CD4-positive, alpha-beta T cell (primary cell): ENCODE data around the gene HIVEP3. TPM values are rescaled to one million over a fixed set of nuclear protein-coding genes. Genes with fewer than 3 reads are reported as not detected.

ENCODE experiments used
- ATAC-seq: fragments of 200-7000 bp; cut with Tn5 transposase; one replicate; pipeline ENCODE4 v1.10.0; 2022; ENCODE audit warnings: mild to moderate bottlenecking; ENCODE audit not compliant: poor library complexity
- CTCF ChIA-PET: fragments of 350-600 bp; sonication (Branson Sonifier 250); formaldehyde crosslinking; loops from one replicate; lab custom pipeline; 2021; ENCODE audit warnings: antibody characterized with exemption, inconsistent platforms; lab: Charles Lee
- POLR2A ChIA-PET: fragments of 350-600 bp; sonication (Branson Sonifier 250); formaldehyde crosslinking; loops from one replicate; lab custom pipeline; 2021; ENCODE audit warnings: antibody characterized with exemption, inconsistent platforms; lab: Charles Lee
- DNase-seq, 14 experiments: peaks; one replicate each; pipeline ENCODE4 v3.0.0-alpha.2; 2013 to 2020; ENCODE audit warnings: mixed read lengths in 2 of 14
- H3K27ac ChIP-seq, 2 donors: one replicate each; pipeline versions ENCODE4 v1.5.1 to v1.7.0; 2013; ENCODE audit warnings: low read length in 2 of 2, low read depth in 1 of 2, mild to moderate bottlenecking in 1 of 2
- H3K27me3 ChIP-seq, 2 experiments: 1 replicate in 1 of 2; 2 replicates in 1 of 2; pipeline versions ENCODE4 v1.6.1 to v1.7.0; 2013; ENCODE audit warnings: low read length in 2 of 2, control low read depth in 1 of 2, mild to moderate bottlenecking in 1 of 2, moderate library complexity in 1 of 2; ENCODE audit not compliant: insufficient read depth in 2 of 2, control insufficient read depth in 1 of 2
- H3K36me3 ChIP-seq: one replicate; pipeline ENCODE4 v1.6.1; 2013; ENCODE audit warnings: low read length, control low read depth; ENCODE audit not compliant: insufficient read depth
- H3K4me1 ChIP-seq: one replicate; pipeline ENCODE4 v1.6.1; 2013; ENCODE audit warnings: low read length, control low read depth; ENCODE audit not compliant: insufficient read depth
- H3K4me3 ChIP-seq: one replicate; pipeline ENCODE4 v1.5.1; 2013; ENCODE audit warnings: mild to moderate bottlenecking, low read length, moderate library complexity
- H3K9me3 ChIP-seq, 2 experiments: 1 replicate in 1 of 2; 2 replicates in 1 of 2; pipeline versions ENCODE4 v1.6.1 to v1.7.0; 2013; ENCODE audit warnings: low read length in 2 of 2, mild to moderate bottlenecking in 2 of 2, control low read depth in 1 of 2, moderate library complexity in 1 of 2; ENCODE audit not compliant: control insufficient read depth in 1 of 2, insufficient read depth in 1 of 2
- H3K27ac Mint-ChIP-seq: one replicate; pipeline ENCODE4 v1.8.0; 2020; ENCODE audit warnings: mixed read lengths
- H3K27me3 Mint-ChIP-seq: one replicate; pipeline ENCODE4 v1.8.0; 2021; ENCODE audit warnings: mixed read lengths
- H3K36me3 Mint-ChIP-seq: one replicate; pipeline ENCODE4 v1.8.0; 2021; ENCODE audit warnings: low read depth, mixed read lengths
- H3K4me1 Mint-ChIP-seq: one replicate; pipeline ENCODE4 v1.8.0; 2021; ENCODE audit warnings: low read depth, mixed read lengths
- H3K4me3 Mint-ChIP-seq: one replicate; pipeline ENCODE4 v1.8.0; 2020; ENCODE audit warnings: mild to moderate bottlenecking, mixed read lengths
- H3K9me3 Mint-ChIP-seq: one replicate; pipeline ENCODE4 v1.8.0; 2020; ENCODE audit warnings: mixed read lengths
- intact Hi-C, 2 experiments: fragments of 100-400 bp; cut with DNase I in 1 of 2; cut with micrococcal nuclease in 1 of 2; formaldehyde crosslinking; loops; one replicate each; pipeline versions ENCODE4 v1.15.1 to v1.9.0; 2023 to 2025; cut with DNase I, micrococcal nuclease
- total RNA-seq, 174 experiments: library from RNA in 2 of 174; stranded (reverse) in 2 of 174; gene quantifications; one replicate each; pipeline ENCODE4 v1.2.3 and lab custom pipeline; 2021 to 2026
- TF ChIP-seq, protein P1 (sequence below): fragments of 200-600 bp; IDR thresholded peaks from one replicate; pipeline ENCODE4 v1.8.0; 2022; ENCODE audit warnings: antibody characterized with exemption, mild to moderate bottlenecking

HIVEP3 gene
- total RNA-seq, 2 experiments from 2014 or later, result 5.1 to 5.4 TPM

- Mint-ChIP-seq H3K27me3 (no peaks in the 10 kb centered on the region), H3K9me3 (no peaks in the 10 kb centered on the region), H3K36me3 (no peaks in the 10 kb centered on the region), H3K4me3 (no peak overlapping the region), H3K4me1 (peaks cover 29% of the 10 kb centered on the region), H3K27ac (no peak overlapping the region)
- ChIA-PET CTCF (no interaction called here), POLR2A (no interaction called here)
- DNase-seq (no peak), ATAC-seq (no peak)
- Histone ChIP-seq H3K4me1 (peaks cover 15% of the 10 kb centered on the region), H3K27me3 (no peaks in the 10 kb centered on the region), H3K4me3 (no peak overlapping the region), H3K36me3 (no peaks in the 10 kb centered on the region), H3K27ac (no peak overlapping the region), H3K9me3 (no peaks in the 10 kb centered on the region)
- TF ChIP-seq, protein P1, sequence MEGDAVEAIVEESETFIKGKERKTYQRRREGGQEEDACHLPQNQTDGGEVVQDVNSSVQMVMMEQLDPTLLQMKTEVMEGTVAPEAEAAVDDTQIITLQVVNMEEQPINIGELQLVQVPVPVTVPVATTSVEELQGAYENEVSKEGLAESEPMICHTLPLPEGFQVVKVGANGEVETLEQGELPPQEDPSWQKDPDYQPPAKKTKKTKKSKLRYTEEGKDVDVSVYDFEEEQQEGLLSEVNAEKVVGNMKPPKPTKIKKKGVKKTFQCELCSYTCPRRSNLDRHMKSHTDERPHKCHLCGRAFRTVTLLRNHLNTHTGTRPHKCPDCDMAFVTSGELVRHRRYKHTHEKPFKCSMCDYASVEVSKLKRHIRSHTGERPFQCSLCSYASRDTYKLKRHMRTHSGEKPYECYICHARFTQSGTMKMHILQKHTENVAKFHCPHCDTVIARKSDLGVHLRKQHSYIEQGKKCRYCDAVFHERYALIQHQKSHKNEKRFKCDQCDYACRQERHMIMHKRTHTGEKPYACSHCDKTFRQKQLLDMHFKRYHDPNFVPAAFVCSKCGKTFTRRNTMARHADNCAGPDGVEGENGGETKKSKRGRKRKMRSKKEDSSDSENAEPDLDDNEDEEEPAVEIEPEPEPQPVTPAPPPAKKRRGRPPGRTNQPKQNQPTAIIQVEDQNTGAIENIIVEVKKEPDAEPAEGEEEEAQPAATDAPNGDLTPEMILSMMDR, result no peak
- intact Hi-C loops, result no loop called here
Measured at GRCh38 chr1:41647221-41648135, 271.2 kb downstream of the HIVEP3 start.

DNA sequence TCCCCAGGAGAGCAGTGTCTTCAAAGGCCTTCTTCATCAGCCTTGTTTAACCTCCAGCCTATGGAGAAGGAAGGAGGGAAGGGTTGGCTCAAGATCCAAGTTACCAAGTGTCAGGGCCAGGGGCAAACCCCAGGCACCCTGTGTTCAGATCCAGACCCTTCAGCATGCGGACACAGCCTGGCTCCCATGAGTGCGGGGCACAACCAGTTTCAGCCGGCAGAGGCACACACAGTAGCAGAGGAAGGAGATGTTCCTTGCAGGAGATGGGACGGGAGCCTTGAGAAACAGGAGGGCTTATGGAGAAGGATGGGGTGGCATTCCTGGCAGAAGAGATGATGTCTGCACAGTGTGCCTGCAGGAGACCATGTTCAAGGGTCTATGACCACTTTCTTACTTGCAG, 272.5 kb downstream of the HIVEP3 start:
- Mint-ChIP-seq H3K4me1 (peaks cover 23% of the 10 kb centered on the region), H3K9me3 (no peaks in the 10 kb centered on the region), H3K4me3 (no peak overlapping the region), H3K36me3 (no peaks in the 10 kb centered on the region), H3K27me3 (no peaks in the 10 kb centered on the region), H3K27ac (no peak overlapping the region)
- ChIA-PET CTCF (no interaction called here), POLR2A (no interaction called here)
- Histone ChIP-seq H3K36me3 (no peaks in the 10 kb centered on the region), H3K27ac (no peak overlapping the region), H3K27me3 (no peaks in the 10 kb centered on the region), H3K9me3 (no peaks in the 10 kb centered on the region), H3K4me3 (no peak overlapping the region), H3K4me1 (peaks cover 19% of the 10 kb centered on the region)
- intact Hi-C loops, result no loop called here
- ATAC-seq, result no peak
- no peak for DNase-seq
- TF ChIP-seq, protein P1, result no peak

- no peaks in the 10 kb centered on the region for H3K27me3 Mint-ChIP-seq
- H3K27ac ChIP-seq, result no peak overlapping the region
- no peak overlapping the region for H3K4me3 ChIP-seq
- intact Hi-C loops, result no loop called here
- peaks cover 13% of the 10 kb centered on the region for H3K4me1 Mint-ChIP-seq
- peak overlapping the region; percentile 1 for H3K27ac Mint-ChIP-seq
- DNase-seq (no peak), ATAC-seq (no peak)
- no peaks in the 10 kb centered on the region for H3K27me3 ChIP-seq
- H3K9me3 ChIP-seq, result no peaks in the 10 kb centered on the region
- H3K4me3 Mint-ChIP-seq, result no peak overlapping the region
- peaks cover 20% of the 10 kb centered on the region for H3K4me1 ChIP-seq
- POLR2A ChIA-PET, result no interaction called here
- CTCF ChIA-PET, result interaction anchor here (0.6 kb wide), 1 partner anchor 986 kb away, joined by 3 read pairs; no protein-coding TSS in a partner anchor
- TF ChIP-seq, protein P1, result no peak
- no peaks in the 10 kb centered on the region for H3K9me3 Mint-ChIP-seq
- no peaks in the 10 kb centered on the region for H3K36me3 ChIP-seq
- H3K36me3 Mint-ChIP-seq, result no peaks in the 10 kb centered on the region
Measured at GRCh38 chr1:41645062-41645461, 273.7 kb downstream of the HIVEP3 start.
